ENCODE data around the gene FLOT1.
"Not testable (repeated sequence)": the region's sequence is repeated elsewhere in the genome, so short reads cannot be mapped to it uniquely, and the experiment has no call there.

Gene FLOT1

DNA sequence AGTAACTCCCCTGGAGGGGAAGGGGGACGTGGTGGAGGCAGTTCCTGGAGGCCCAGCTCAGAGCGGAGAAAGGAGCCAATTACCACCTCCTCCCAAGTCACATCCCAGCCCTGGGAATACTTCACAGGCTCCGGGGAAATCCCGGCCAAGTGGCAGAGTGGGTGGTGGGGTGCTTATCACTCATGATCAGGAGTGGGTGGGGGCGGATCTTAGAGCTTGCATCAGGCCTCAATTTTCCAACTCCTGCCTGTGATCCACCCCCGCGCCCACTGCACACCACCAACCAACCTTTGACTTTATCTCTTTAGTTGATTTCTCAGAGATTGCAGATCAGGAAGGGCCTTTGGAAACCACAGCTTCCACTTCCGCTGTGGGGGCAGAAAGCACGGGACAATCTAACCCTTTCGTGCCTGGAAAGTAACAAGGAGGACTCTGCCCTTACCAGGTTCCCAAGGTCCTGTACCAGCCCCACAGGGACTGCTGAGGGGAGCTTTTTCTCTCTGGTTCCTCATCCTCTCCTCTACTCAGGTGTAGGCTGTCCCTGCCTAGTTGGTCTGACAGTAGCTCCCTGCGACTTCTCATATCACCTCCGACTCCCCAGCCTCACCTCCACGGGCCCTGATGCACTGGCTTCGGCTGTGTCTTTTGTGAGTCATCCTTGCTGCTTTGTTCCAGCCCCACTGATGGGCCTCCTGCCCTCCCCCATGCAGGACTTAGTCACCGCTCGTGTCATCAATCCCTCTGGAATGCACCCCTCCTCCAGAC is 26.8 kb upstream of the FLOT1 start:
- DNase-seq = peak; percentile 46 to 93 (median 77)
- intact Hi-C loops (cut with DNase I) = no loop called here

DNA sequence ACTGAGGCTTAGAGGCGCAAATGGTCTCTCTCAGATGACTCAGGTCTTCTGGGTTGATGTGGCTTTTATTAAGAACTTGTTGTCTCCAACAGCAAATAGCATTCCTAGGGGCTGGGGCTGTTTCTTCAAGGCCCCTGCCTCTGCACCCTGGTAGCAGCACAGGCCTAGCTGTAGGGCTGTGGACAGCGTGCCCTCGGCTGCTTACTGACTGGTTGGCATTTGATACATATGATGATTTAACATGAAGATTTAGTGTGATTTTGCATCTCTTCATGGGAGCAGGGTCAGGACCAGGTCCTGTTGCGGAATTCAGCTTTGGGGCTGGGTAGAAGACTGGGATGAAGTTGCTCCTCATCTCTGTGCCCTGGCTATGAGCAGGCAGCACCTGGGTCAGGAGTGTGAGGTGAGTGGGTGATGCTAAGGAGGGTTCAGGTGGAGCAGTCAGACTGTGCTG is 26.2 kb upstream of the FLOT1 start:
- no peak for DNase-seq
- intact Hi-C loops (cut with DNase I) = no loop called here

DNA sequence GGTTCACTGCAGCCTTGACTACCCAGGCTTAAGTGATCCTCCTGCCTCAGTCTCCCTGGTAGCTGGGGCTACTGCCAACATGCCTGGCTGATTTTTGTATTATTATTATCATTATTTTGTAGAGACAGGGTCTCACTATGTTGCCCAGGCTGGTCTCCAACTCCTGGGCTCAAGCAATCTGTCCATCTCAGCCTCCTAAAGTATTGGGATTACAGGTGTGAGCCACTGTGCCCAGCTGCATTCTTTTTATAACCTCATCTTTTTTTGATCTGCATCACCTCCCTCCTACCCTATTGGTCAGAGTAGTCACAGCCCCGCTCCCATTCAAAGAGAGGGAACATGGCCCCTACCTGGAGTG is 25.4 kb upstream of the FLOT1 start:
- no peak for DNase-seq
- intact Hi-C loops (cut with DNase I) = no loop called here

DNA sequence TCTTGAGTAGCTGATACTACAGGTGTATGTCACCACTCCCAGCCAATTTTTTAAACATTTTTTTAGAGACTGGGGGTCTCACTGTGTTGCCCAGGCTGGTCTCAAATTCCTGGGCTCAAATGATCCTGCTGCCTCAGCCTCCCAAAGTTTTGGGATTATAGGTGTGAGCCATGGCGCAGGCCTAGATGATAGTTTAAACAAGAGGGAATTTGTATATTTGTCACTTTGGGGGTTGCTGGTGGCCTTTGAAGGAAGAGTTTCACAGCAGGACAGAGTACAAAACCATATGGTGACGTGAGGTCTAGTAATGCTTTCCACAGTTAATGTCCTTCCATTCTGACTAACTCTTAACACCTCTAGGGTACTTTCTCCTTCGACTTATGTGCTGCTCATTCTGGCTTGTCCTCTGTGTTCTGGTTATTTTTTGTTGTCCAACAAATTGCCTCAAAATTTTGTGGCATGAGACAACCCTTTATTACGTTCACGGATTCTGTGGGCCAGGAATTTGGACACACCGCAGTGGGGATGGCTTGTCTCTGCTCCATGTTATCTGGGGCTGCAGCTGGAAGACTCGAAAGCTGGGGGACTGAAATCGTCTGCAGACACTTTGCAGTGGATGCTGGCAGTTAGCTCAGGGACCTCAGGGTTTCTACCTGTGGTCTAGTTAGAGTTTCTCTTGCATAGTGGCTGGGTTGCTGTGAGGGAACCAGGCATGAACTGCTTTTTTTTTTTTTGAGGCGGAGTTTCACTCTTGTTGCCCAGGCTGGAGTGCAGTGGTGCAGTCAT is 24.9 kb upstream of the FLOT1 start:
- no peak for DNase-seq
- intact Hi-C loops (cut with DNase I) = no loop called here

DNA sequence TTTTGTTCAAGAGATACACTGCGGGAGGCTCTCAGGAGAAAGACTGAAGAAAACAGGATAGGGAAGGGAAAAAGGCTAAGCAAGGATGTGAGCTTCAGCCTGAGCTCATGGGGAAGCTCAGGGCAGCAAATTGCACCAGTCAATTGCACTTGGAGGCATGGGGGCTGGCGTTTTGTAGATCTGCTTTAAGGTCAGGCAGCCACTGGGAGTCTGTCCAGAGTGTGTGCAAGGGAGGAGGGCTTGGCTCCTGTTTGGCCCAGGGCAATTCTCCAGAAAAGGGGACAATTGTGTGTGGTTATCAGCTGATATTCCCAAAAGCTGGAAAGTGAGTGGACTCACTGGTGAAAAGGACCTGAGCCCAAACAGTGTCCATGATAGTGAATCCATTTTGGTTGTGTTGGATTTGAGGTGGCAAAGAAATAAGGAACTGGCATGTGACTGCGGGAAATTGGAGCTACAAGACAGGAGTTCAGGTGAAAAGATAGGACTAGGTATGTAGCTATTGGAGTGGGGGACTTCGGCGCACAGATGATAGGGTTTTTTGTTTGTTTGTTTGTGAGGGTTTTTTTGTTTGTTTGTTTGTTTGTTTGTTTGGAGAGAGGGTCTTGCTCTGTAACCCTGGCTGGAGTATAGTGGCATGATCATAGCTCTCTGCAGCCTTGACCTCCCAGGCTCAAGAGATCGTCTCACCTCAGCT is 24.1 kb upstream of the FLOT1 start:
- intact Hi-C loops (cut with DNase I) = no loop called here
- no peak for DNase-seq

DNA sequence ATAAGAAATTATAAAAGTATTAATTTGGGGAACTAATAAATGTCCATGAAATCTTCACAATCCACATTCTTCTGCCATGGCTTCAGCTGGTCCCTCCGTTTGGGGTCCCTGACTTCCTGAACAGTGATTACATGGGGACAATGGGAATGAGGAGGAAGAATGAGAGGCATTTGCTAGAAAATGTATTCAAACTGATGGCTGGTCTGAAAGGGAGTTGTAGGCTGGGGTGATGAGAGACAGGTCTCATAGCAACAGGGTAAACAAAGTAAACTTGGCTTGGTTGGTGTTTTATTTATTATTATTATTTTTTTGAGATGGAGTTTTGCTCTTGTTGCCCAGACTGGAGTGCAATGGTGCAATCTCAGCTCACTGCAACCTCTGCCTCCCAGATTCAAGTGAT is 23.0 kb upstream of the FLOT1 start:
- DNase-seq; intact Hi-C loops (cut with DNase I): not testable (repeated sequence)

DNA sequence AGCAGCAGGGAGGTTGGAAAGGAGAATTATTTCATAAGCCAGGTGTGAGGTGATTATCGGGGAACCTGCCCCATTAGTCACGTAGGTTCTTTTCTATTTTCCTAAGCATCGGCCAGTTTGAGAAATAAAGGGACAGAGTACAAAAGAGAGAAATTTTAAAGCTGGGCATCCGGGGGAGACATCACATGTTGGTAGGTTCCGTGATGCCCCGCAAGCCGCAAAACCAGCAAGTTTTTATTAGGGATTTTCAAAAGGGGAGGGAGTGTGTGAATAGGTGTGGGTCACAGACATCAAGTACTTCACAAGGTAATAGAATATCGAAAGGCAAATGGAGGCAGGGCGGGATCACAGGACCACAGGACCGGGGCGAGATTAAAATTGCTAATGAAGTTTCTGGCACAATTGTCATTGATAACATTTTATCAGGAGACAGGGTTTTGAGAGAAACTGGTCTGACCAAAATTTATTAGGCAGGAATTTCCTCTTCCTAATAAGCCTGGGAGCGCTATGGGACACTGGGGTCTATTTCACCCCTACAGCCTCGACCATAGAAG is 22.1 kb upstream of the FLOT1 start:
- DNase-seq; intact Hi-C loops (cut with DNase I): not testable (repeated sequence)

DNA sequence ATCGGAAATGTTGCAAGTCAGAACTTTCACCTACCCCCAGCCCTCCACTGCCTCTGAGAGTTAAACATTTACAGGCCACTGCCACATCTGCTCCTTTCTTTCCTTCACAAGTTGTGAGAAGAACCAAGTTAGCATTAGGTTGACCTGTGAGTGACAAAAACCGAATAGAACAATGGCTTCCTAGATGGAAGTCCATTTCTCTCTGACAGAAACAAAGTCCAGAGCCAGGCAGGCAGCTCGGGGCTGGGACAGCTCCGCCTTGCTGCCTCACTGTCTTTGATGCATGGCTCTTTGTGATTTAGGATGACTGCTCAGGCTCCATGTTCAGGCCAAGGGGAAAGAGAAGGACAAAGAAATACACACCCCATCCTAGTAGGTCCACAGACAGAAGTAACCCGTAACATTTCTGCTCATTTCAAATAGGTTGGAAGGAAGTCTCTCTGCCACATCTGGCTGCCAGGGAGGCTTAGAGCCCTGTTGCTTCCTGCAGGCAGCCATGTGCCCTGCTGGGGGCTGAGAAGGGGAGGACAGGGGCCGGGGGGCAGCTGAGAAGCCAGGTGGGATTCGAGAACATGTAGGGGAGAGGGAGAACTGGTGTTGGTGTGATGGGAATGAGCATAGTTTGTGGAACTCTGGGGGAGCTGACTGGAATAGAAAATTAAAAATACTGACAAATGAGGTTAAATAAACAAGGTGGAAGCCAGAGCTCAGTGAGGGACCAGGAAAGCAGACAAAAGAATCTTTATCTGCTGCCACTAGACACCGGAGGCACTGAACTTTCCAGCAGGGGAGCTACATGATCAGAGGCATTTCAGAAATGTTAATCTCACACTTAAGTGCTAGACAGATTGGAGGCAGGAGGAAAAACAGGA is 21.4 kb upstream of the FLOT1 start:
- DNase-seq = peak in 4 of 42 donors; percentile 7 to 49 (median 20)
- intact Hi-C loops (cut with DNase I) = no loop called here

DNA sequence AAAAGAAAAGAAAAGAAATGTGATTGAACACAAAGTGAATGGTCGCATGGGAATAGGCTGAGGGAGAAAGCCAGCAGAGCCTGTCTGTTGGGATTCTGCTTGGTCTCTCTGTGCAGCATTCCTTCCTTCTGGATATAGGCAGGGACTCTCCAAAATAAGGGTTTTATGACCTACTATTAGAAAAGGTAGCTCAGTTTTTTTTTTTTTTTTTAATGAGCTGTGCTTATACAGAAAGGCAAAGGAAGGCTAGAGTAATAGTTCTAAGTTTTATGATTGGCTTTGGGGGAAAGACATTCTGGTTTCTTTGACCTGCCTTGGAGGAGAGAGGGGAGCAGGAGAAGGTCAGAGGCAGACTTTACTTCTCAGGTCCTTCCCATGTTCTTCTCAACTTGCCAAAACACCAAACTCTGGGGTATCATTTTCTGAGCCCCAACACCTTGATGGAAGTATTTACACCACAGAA is 20.7 kb upstream of the FLOT1 start:
- intact Hi-C loops (cut with DNase I) = no loop called here
- DNase-seq = no peak

DNA sequence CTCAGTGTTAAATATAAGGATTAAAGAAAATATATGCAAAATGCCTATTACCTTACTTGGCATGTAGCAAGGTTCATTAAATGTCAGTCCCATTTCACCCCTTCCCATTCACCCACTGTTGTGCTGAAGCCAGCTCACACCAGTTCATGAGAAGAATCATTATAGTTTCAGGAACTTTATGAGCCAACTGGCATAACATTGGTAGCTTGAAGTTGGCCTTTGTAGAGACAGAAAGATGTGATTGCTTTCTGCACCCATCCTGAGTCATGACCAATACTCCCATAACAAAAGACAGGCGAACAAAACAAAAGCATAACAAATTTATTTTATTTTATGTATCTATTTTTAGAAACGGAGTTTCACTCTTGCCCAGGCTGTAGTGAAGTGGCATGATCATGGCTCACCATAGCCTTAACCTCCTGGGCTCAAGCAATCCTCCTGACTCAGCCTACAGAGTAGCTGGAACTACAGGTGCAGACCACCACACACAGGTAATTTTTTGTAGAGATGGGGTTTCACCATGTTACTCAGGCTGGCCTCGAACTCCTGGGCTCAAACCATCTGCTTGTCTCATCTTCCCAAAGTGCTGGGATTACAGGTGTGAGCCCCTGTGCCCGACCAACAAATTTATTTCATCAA is 19.4 kb upstream of the FLOT1 start:
- no peak for DNase-seq
- intact Hi-C loops (cut with DNase I) = no loop called here

DNA sequence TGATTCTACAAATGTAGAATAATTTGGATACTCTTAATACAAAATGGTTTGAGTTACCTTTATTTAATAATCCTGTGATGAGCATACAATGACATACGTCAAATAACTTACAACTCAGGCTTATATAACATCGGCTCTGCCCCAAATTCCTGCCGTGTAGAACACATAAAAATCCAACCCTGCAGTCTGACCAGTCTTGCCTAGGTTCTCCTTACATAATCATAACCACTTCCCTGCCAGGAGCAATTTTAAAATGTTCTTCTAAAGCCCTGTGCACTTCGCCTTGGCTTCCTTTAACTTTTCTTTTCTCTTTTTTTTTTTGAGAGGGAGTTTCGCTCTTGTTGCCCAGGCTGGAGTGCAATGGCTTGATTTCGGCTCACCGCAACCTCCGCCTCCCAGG is 18.1 kb upstream of the FLOT1 start:
- no peak for DNase-seq
- intact Hi-C loops (cut with DNase I) = no loop called here

DNA sequence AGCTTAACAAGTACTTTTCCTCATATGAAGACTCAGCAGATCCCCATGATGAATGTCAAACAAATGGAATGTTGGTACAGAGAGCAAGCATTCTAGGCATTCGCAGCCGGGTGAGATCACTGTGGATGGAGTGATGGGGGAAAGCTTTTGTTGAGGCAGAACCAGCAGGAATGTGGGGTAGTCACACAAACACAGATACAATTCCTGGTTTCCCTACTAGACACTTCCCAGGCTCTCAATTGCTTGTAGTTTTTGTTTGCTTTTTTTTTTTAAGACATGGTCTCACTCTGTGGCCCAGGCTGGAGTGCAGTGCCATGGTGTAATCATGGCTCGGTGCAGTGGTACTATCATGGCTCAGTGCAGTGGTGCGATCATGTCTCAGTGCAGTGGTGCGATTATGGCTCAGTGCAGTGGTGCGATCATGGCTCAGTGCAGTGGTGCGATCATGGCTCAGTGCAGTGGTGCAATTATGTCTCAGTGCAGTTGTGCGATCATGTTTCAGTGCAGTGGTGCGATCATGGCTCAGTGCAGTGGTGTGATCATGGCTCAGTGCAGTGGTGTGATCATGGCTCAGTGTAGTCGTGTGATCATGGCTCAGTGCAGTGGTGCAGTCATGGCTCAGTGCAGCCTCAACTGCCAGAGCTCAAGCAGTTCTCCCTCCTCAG is 17.2 kb upstream of the FLOT1 start:
- intact Hi-C loops (cut with DNase I) = no loop called here
- no peak for DNase-seq

DNA sequence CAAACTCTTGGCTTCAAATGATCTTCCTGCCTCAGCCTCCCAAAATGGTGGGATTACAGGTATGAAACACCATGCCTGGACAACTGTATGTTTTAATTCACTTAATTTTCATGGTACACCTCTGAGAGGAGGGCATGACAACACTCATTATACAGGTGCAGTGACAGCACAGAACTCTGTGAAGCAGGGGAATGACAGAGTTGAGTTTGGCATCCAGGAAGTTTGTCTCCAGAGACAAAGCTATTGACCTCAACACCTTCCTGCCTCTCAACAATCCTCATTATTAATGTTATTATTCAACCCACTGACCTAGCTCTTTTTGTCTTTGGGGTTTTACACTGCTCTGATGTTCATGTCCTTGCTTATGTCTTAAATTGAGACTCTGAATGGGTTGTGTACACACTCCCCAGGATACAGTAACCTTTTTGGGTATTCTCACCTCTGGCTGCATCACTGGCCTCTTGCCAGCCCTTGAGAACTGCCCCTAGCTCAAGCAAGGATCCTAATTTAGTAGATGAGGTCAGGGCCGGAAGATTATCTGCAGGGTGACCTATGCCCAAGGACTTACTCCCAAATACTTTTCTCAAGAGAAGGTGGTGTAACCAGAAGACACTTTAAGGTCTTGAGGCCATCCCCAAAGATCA is 14.9 kb upstream of the FLOT1 start:
- intact Hi-C loops (cut with DNase I) = no loop called here

DNA sequence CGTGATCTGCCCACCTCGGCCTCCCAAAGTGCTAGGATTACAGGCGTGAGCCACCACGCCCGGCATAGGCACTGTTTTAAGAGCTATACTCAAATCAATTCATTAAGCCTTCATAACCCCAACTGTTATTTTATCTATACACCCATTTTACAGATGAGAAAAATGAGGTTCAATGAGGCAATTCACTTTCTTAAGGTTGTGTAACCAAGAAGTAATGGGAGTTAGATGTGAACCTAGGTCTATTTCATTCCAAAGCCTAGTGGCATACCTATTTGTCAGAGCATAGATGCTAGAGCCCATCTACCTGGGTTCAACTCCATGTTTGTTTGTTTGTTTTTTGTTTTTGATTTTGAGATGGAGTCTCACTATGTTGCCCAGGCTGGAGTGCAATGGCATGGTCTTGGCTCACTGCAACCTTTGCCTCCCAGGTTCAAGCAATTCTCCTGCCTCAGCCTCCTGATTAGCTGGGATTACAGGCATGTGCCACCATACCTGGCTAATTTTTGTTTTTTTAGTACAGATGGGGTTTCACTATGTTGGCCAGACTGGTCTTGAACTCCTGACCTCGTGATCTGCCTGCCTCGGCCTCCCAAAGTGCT is 14.0 kb upstream of the FLOT1 start:
- intact Hi-C loops (cut with DNase I); DNase-seq: not testable (repeated sequence)

More for the DNA sequence above, 14.9 kb upstream of the FLOT1 start:
- DNase-seq = no peak

DNA sequence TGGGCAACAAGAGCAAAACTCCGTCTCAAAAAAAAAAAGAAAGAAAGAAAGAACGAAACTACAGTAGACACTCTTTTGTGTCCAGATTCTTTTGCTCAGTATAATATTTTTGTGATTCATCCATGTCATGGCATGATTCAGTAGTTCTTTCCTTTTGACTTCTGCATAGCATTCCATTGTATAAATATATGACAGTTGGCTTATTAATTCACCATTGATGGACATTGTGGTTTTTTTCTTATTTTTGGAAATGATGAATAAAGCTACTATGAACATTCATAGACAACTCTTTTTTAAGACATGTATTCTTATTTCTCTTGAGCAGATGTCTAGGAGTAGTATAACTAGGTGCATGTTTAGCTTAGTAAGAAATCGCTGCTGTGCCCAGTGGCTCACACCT is 12.1 kb upstream of the FLOT1 start:
- intact Hi-C loops (cut with DNase I) = no loop called here
- DNase-seq = no peak

DNA sequence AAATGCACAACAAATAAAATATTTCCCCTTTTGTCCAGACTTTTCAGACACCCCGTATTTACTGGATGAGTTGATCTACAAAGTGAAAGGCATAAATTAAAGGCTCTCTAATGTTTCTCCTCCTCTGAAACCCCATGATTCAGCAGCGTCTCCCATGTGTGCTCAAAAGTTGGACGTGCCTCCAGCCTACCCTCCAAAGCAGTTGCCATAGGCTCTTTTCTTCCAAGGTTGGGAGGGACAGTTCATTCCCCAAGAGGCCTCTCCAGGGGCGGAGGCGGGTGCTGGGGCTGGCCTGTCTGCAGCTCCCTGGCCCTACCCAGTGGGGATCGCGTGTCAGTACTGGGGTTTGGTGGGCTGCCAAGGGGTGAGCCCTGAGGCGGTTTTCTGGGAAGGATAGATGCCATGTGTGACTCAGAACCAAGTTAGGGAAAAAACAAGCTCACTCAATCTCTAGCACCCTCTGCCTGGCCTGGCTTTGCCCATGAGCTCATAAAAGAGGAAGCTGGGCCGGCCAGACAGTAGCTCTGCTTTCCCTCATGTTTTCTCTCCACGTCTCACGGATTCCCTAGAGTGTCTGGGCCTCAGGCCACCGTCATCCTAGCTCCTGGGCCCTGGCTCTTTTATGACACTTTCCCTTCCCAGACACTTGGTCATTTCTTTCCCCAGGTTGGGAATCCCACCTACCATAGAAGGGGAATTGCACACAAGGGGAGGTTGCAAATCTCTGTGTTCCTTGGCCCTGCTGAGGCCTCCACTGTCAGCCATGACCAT is 9.9 kb upstream of the FLOT1 start:
- DNase-seq = peak in 38 of 42 donors; percentile 6 to 81 (median 39)
- intact Hi-C loops (cut with DNase I) = no loop called here

Measured in head of caudate nucleus (tissue), 42 donors.